ENCODE results near the gene MISP3.

Gene MISP3

GRCh38 chr19:14119644-14120496, 47.3 kb downstream of the MISP3 start:
- H3K36me3 ChIP-seq (ENCODE audit: control insufficient read depth, insufficient read depth, low read length), result no peaks in the 10 kb centered on the region
- H3K27me3 ChIP-seq (replicated peaks; ENCODE audit: control insufficient read depth, insufficient read depth, low read length, poor library complexity, severe bottlenecking), result no peaks in the 10 kb centered on the region
- peaks cover 25% of the 10 kb centered on the region for H3K4me1 ChIP-seq (ENCODE audit: control insufficient read depth, insufficient read depth, low read length, poor library complexity, severe bottlenecking)
- no peak for DNase-seq
- H3K4me3 ChIP-seq (ENCODE audit: insufficient read depth, low read depth, low read length, poor library complexity, severe bottlenecking), result no peak overlapping the region
- H3K9me3 ChIP-seq (ENCODE audit: control insufficient read depth, low read length), result no peaks in the 10 kb centered on the region
- no peak overlapping the region for H3K27ac ChIP-seq (ENCODE audit: insufficient read depth, low read length, poor library complexity, severe bottlenecking)

DNA sequence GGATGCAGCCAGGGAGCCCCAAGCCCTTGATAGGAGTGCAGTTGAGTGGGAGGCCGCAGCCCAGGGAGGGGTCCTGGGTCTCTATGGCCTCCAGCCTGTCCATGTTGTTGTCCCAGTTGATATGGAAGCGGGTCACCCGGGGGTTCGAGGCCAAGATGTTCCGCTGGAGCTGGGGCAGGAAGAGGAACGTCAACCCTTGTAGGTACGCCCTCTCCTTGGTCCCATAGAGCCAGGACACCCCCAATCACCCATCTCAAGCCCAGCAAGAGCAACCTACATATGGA, 47.9 kb downstream of the MISP3 start:
- H3K27ac ChIP-seq (ENCODE audit: insufficient read depth, low read length, poor library complexity, severe bottlenecking), result no peak overlapping the region
- no peaks in the 10 kb centered on the region for H3K9me3 ChIP-seq (ENCODE audit: control insufficient read depth, low read length)
- H3K27me3 ChIP-seq (replicated peaks; ENCODE audit: control insufficient read depth, insufficient read depth, low read length, poor library complexity, severe bottlenecking), result no peaks in the 10 kb centered on the region
- H3K4me1 ChIP-seq (ENCODE audit: control insufficient read depth, insufficient read depth, low read length, poor library complexity, severe bottlenecking), result peaks cover 20% of the 10 kb centered on the region
- H3K36me3 ChIP-seq (ENCODE audit: control insufficient read depth, insufficient read depth, low read length), result no peaks in the 10 kb centered on the region
- DNase-seq, result no peak
- H3K4me3 ChIP-seq (ENCODE audit: insufficient read depth, low read depth, low read length, poor library complexity, severe bottlenecking), result no peak overlapping the region

GRCh38 chr19:14122924-14123323, 50.3 kb downstream of the MISP3 start:
- no peaks in the 10 kb centered on the region for H3K27me3 ChIP-seq (replicated peaks; ENCODE audit: control insufficient read depth, insufficient read depth, low read length, poor library complexity, severe bottlenecking)
- H3K4me3 ChIP-seq (ENCODE audit: insufficient read depth, low read depth, low read length, poor library complexity, severe bottlenecking), result no peak overlapping the region
- no peaks in the 10 kb centered on the region for H3K36me3 ChIP-seq (ENCODE audit: control insufficient read depth, insufficient read depth, low read length)
- peaks cover 8% of the 10 kb centered on the region for H3K4me1 ChIP-seq (ENCODE audit: control insufficient read depth, insufficient read depth, low read length, poor library complexity, severe bottlenecking)
- H3K9me3 ChIP-seq (ENCODE audit: control insufficient read depth, low read length), result no peaks in the 10 kb centered on the region
- H3K27ac ChIP-seq (ENCODE audit: insufficient read depth, low read length, poor library complexity, severe bottlenecking), result no peak overlapping the region
- no peak for DNase-seq
